ENCODE results near the gene TANGO2.

The TANGO2 gene

GRCh38 chr22:20035375-20036083 lies 14.6 kb downstream of the TANGO2 start:
- no peak overlapping the region for H3K27ac ChIP-seq (ENCODE audit: low read length)
- H3K4me3 ChIP-seq (ENCODE audit: low read depth in 1 of 2, low read length in 2 of 2) = no peak overlapping the region
- H3K36me3 ChIP-seq (ENCODE audit: control insufficient read depth in 1 of 2, insufficient read depth in 2 of 2, low read length in 2 of 2) = peaks cover 11 to 20% of the 10 kb centered on the region in 2 donors
- H3K27me3 ChIP-seq (ENCODE audit: low read depth, low read length) = no peaks in the 10 kb centered on the region
- no peaks in the 10 kb centered on the region for H3K9me3 ChIP-seq (ENCODE audit: control insufficient read depth in 1 of 2, low read length in 2 of 2)
- peaks cover 0 to 24% of the 10 kb centered on the region in 2 donors for H3K4me1 ChIP-seq (ENCODE audit: control insufficient read depth in 1 of 2, insufficient read depth in 2 of 2, low read length in 2 of 2)

- Histone ChIP-seq H3K27ac (ENCODE audit: low read length) (no peak overlapping the region), H3K9me3 (ENCODE audit: control insufficient read depth in 1 of 2, low read length in 2 of 2) (no peaks in the 10 kb centered on the region), H3K4me1 (ENCODE audit: control insufficient read depth in 1 of 2, insufficient read depth in 2 of 2, low read length in 2 of 2) (peaks cover 0 to 24% of the 10 kb centered on the region in 2 donors), H3K36me3 (ENCODE audit: control insufficient read depth in 1 of 2, insufficient read depth in 2 of 2, low read length in 2 of 2) (peaks cover 11 to 24% of the 10 kb centered on the region in 2 donors), H3K27me3 (ENCODE audit: low read depth, low read length) (no peaks in the 10 kb centered on the region), H3K4me3 (ENCODE audit: low read depth in 1 of 2, low read length in 2 of 2) (no peak overlapping the region)
Measured at GRCh38 chr22:20036084-20036482, 15.2 kb downstream of the TANGO2 start.

DNA sequence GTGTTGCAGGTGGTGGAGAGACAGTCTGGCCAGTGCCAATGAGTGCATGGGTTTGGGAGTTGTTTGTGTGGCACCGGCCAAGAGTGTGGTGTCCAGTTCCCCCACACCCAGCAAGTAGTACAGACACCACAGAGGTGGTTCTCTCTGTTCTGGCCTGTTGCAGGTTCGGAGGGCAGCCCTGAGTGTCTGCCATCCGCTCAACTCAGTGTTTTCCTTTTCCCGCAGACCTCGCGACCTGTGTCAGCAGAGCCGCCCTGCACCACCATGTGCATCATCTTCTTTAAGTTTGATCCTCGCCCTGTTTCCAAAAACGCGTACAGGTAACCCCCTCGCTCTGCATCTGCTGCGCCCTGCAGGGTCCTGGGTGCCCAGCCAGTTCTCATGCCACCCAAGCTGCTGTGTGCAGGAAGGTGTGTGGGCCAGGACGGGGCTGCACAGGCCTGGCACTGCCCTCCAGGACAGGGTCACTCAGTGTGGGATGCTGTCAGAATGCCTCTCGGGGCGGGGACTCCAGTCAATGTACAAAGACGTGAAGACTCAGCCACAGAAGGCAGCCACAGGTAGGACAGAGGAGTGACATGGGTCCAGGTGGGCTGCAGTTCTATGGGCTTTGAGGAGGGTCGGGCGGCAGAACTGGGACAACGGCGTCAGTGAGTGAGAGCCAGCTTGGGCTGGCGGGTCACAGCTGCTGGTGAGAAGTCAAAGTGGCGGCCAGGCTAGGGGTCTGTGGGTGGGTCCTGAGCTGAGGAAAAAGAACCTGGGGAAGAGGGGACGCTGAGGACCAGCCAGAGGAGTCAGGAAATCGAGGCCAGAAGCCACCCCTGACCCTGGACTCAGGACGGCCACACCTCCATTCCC lies 15.9 kb downstream of the TANGO2 start:
- Histone ChIP-seq H3K9me3 (ENCODE audit: control insufficient read depth in 1 of 2, low read length in 2 of 2) (no peaks in the 10 kb centered on the region), H3K4me1 (ENCODE audit: control insufficient read depth in 1 of 2, insufficient read depth in 2 of 2, low read length in 2 of 2) (peaks cover 0 to 24% of the 10 kb centered on the region in 2 donors), H3K27me3 (ENCODE audit: low read depth, low read length) (no peaks in the 10 kb centered on the region), H3K4me3 (ENCODE audit: low read depth in 1 of 2, low read length in 2 of 2) (no peak overlapping the region), H3K27ac (ENCODE audit: low read length) (no peak overlapping the region), H3K36me3 (ENCODE audit: control insufficient read depth in 1 of 2, insufficient read depth in 2 of 2, low read length in 2 of 2) (peaks cover 11 to 23% of the 10 kb centered on the region in 2 donors)

DNA sequence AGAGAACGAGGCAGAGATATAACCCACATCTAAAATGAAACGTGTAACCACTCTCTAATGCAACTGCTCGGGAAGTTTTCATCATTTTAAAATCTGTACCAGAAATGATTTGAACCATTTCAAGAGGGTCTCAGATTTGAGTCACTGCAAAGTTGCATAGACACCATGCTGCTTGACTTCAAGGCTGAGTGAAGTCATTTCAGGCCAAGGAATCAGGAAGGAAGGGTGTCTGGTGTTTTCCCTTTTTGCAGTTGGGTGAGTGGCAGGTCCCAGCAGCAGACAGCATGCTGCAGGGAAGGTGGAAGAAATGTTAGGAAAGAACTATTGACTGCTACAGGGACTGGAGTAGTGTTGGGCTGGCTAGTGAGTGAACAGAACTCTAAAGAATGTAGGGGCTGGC lies 16.5 kb downstream of the TANGO2 start:
- Histone ChIP-seq H3K4me1 (ENCODE audit: control insufficient read depth in 1 of 2, insufficient read depth in 2 of 2, low read length in 2 of 2) (peaks cover 0 to 17% of the 10 kb centered on the region in 2 donors), H3K4me3 (ENCODE audit: low read depth in 1 of 2, low read length in 2 of 2) (no peak overlapping the region), H3K27me3 (ENCODE audit: low read depth, low read length) (no peaks in the 10 kb centered on the region), H3K36me3 (ENCODE audit: control insufficient read depth in 1 of 2, insufficient read depth in 2 of 2, low read length in 2 of 2) (peaks cover 11 to 17% of the 10 kb centered on the region in 2 donors), H3K27ac (ENCODE audit: low read length) (no peak overlapping the region), H3K9me3 (ENCODE audit: control insufficient read depth in 1 of 2, low read length in 2 of 2) (no peaks in the 10 kb centered on the region)

DNA sequence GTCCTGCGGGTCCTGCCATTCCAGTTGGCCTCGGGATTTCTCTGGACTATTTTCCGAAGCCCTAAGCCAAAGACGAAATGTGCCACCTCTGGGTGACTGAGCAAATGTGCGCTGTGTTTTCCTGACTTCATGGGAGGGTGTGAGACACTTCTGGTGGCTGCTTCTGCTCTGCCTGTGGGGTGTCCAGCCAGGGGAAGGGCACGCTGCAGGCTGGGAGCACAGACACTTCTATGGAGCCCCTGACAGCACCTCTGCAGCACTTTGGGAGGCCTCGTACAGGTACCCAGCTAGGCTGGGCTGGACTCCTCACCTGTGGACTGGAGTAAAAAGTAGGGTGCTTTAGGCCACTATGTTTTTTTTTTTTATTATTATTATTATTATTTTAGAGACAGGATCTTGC lies 17.7 kb downstream of the TANGO2 start:
- Histone ChIP-seq H3K36me3 (ENCODE audit: control insufficient read depth in 1 of 2, insufficient read depth in 2 of 2, low read length in 2 of 2) (peaks cover 18 to 25% of the 10 kb centered on the region in 2 donors), H3K4me1 (ENCODE audit: control insufficient read depth in 1 of 2, insufficient read depth in 2 of 2, low read length in 2 of 2) (peaks cover 0 to 6% of the 10 kb centered on the region in 2 donors), H3K27me3 (ENCODE audit: low read depth, low read length) (no peaks in the 10 kb centered on the region), H3K4me3 (ENCODE audit: low read depth in 1 of 2, low read length in 2 of 2) (no peak overlapping the region), H3K27ac (ENCODE audit: low read length) (no peak overlapping the region), H3K9me3 (ENCODE audit: control insufficient read depth in 1 of 2, low read length in 2 of 2) (no peaks in the 10 kb centered on the region)

DNA sequence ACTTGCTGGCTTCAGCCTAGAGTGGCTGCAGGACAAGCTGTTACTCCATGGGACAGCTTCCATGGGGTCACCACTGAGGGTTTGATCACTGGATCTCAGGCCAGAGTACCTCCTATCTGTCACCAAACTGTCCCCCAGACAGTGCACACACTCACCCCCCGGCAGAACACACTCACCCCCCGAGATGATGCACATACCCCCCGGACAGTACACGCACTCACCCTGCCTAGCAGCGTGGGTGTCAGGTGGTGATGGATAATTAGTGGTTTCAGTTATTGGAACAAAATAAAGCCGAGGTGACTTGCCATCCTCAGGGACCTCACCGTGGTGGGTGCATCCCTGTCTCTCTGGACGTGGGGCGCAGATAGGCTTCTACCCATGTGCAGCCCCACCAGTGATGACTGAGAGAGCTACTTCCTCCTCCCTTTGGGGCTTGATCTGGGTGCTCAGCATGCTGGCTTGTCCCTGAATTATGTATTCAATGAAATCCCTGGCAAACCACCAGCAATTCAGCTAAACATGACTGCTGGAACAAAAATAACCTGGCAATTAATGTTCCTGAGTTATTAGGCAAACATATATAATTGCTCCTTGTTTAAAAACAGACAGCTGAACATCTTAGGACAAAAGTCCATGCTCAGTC lies 18.9 kb downstream of the TANGO2 start:
- peaks cover 0 to 5% of the 10 kb centered on the region in 2 donors for H3K4me1 ChIP-seq (ENCODE audit: control insufficient read depth in 1 of 2, insufficient read depth in 2 of 2, low read length in 2 of 2)
- H3K9me3 ChIP-seq (ENCODE audit: control insufficient read depth in 1 of 2, low read length in 2 of 2) = no peaks in the 10 kb centered on the region
- no peaks in the 10 kb centered on the region for H3K27me3 ChIP-seq (ENCODE audit: low read depth, low read length)
- H3K4me3 ChIP-seq (ENCODE audit: low read depth in 1 of 2, low read length in 2 of 2) = no peak overlapping the region
- H3K27ac ChIP-seq (ENCODE audit: low read length) = no peak overlapping the region
- H3K36me3 ChIP-seq (ENCODE audit: control insufficient read depth in 1 of 2, insufficient read depth in 2 of 2, low read length in 2 of 2) = peaks cover 20 to 31% of the 10 kb centered on the region in 2 donors

- Histone ChIP-seq H3K27ac (ENCODE audit: low read length) (no peak overlapping the region), H3K36me3 (ENCODE audit: control insufficient read depth in 1 of 2, insufficient read depth in 2 of 2, low read length in 2 of 2) (peaks cover 20 to 31% of the 10 kb centered on the region in 2 donors), H3K4me1 (ENCODE audit: control insufficient read depth in 1 of 2, insufficient read depth in 2 of 2, low read length in 2 of 2) (peaks cover 0 to 5% of the 10 kb centered on the region in 2 donors), H3K4me3 (ENCODE audit: low read depth in 1 of 2, low read length in 2 of 2) (no peak overlapping the region), H3K9me3 (ENCODE audit: control insufficient read depth in 1 of 2, low read length in 2 of 2) (no peaks in the 10 kb centered on the region), H3K27me3 (ENCODE audit: low read depth, low read length) (no peaks in the 10 kb centered on the region)
Measured at GRCh38 chr22:20040327-20041200, 19.7 kb downstream of the TANGO2 start.

- H3K4me1 ChIP-seq (ENCODE audit: control insufficient read depth in 1 of 2, insufficient read depth in 2 of 2, low read length in 2 of 2) = peaks cover 0 to 5% of the 10 kb centered on the region in 2 donors
- H3K27ac ChIP-seq (ENCODE audit: low read length) = no peak overlapping the region
- H3K36me3 ChIP-seq (ENCODE audit: control insufficient read depth in 1 of 2, insufficient read depth in 2 of 2, low read length in 2 of 2) = peaks cover 12 to 26% of the 10 kb centered on the region in 2 donors
- no peaks in the 10 kb centered on the region for H3K27me3 ChIP-seq (ENCODE audit: low read depth, low read length)
- H3K4me3 ChIP-seq (ENCODE audit: low read depth in 1 of 2, low read length in 2 of 2) = no peak overlapping the region
- no peaks in the 10 kb centered on the region for H3K9me3 ChIP-seq (ENCODE audit: control insufficient read depth in 1 of 2, low read length in 2 of 2)
Measured at GRCh38 chr22:20043057-20043996, 22.4 kb downstream of the TANGO2 start.

GRCh38 chr22:20043997-20044342 lies 23.1 kb downstream of the TANGO2 start:
- peaks cover 12 to 26% of the 10 kb centered on the region in 2 donors for H3K36me3 ChIP-seq (ENCODE audit: control insufficient read depth in 1 of 2, insufficient read depth in 2 of 2, low read length in 2 of 2)
- H3K4me1 ChIP-seq (ENCODE audit: control insufficient read depth in 1 of 2, insufficient read depth in 2 of 2, low read length in 2 of 2) = peaks cover 0 to 5% of the 10 kb centered on the region in 2 donors
- H3K27ac ChIP-seq (ENCODE audit: low read length) = no peak overlapping the region
- H3K27me3 ChIP-seq (ENCODE audit: low read depth, low read length) = no peaks in the 10 kb centered on the region
- no peaks in the 10 kb centered on the region for H3K9me3 ChIP-seq (ENCODE audit: control insufficient read depth in 1 of 2, low read length in 2 of 2)
- no peak overlapping the region for H3K4me3 ChIP-seq (ENCODE audit: low read depth in 1 of 2, low read length in 2 of 2)

Data from muscle layer of duodenum (tissue), 2 donors.